Stimulated activated naive CD8-positive, alpha-beta T cell treated with anti-CD3 and anti-CD28 coated beads, Interleukin-15, Interleukin-2, amounts not matched to agents 100 ng/mL and 50 ng/mL, for 24 hours (primary cell): ENCODE data around the gene CDH4.

Experiments used
- H3K27ac Mint-ChIP-seq: one replicate; pipeline ENCODE4 v1.8.0; 2021; ENCODE audit warnings: mild to moderate bottlenecking, mixed read lengths
- H3K27me3 Mint-ChIP-seq: one replicate; pipeline ENCODE4 v1.8.0; 2021; ENCODE audit warnings: mixed read lengths
- H3K36me3 Mint-ChIP-seq: one replicate; pipeline ENCODE4 v1.8.0; 2021; ENCODE audit warnings: low read depth, mixed read lengths
- H3K4me1 Mint-ChIP-seq: one replicate; pipeline ENCODE4 v1.8.0; 2021; ENCODE audit warnings: low read depth, mixed read lengths
- H3K4me3 Mint-ChIP-seq: one replicate; pipeline ENCODE4 v1.8.0; 2021; ENCODE audit warnings: mild to moderate bottlenecking, mixed read lengths
- H3K9me3 Mint-ChIP-seq: one replicate; pipeline ENCODE4 v1.8.0; 2021; ENCODE audit warnings: mixed read lengths

CDH4 gene

GRCh38 chr20:61238813-61239212 is 13.2 kb upstream of the CDH4 start:
- Mint-ChIP-seq H3K27ac (no peak overlapping the region), H3K9me3 (peaks cover 11% of the 10 kb centered on the region), H3K4me1 (no peaks in the 10 kb centered on the region), H3K27me3 (peaks cover 9% of the 10 kb centered on the region), H3K36me3 (no peaks in the 10 kb centered on the region), H3K4me3 (no peak overlapping the region)

GRCh38 chr20:61240814-61241213 is 11.2 kb upstream of the CDH4 start:
- Mint-ChIP-seq H3K9me3 (peaks cover 11% of the 10 kb centered on the region), H3K4me1 (no peaks in the 10 kb centered on the region), H3K36me3 (no peaks in the 10 kb centered on the region), H3K27me3 (peaks cover 9% of the 10 kb centered on the region), H3K4me3 (no peak overlapping the region), H3K27ac (no peak overlapping the region)

GRCh38 chr20:61244213-61244612 is 7.8 kb upstream of the CDH4 start:
- H3K9me3 Mint-ChIP-seq = peaks cover 8% of the 10 kb centered on the region
- no peaks in the 10 kb centered on the region for H3K4me1 Mint-ChIP-seq
- H3K36me3 Mint-ChIP-seq = no peaks in the 10 kb centered on the region
- H3K27ac Mint-ChIP-seq = no peak overlapping the region
- H3K4me3 Mint-ChIP-seq = no peak overlapping the region
- H3K27me3 Mint-ChIP-seq = peaks cover 18% of the 10 kb centered on the region

- Mint-ChIP-seq H3K9me3 (no peaks in the 10 kb centered on the region), H3K27me3 (peaks cover 34% of the 10 kb centered on the region), H3K4me3 (no peak overlapping the region), H3K27ac (no peak overlapping the region), H3K36me3 (no peaks in the 10 kb centered on the region), H3K4me1 (no peaks in the 10 kb centered on the region)
These were observed 5.8 kb upstream of the CDH4 start for GRCh38 chr20:61246269-61246668.

- Mint-ChIP-seq H3K27ac (no peak overlapping the region), H3K4me3 (no peak overlapping the region), H3K4me1 (peaks cover 3% of the 10 kb centered on the region), H3K9me3 (no peaks in the 10 kb centered on the region), H3K36me3 (no peaks in the 10 kb centered on the region), H3K27me3 (peaks cover 45% of the 10 kb centered on the region)
These were observed 2.4 kb upstream of the CDH4 start for GRCh38 chr20:61249626-61250025.

GRCh38 chr20:61252601-61253263 is 671 bp downstream of the CDH4 start:
- Mint-ChIP-seq H3K9me3 (no peaks in the 10 kb centered on the region), H3K4me3 (no peak overlapping the region), H3K4me1 (peaks cover 3% of the 10 kb centered on the region), H3K36me3 (no peaks in the 10 kb centered on the region), H3K27ac (no peak overlapping the region), H3K27me3 (peaks cover 60% of the 10 kb centered on the region)

GRCh38 chr20:61253264-61253639 is 1.2 kb downstream of the CDH4 start:
- Mint-ChIP-seq H3K4me3 (no peak overlapping the region), H3K27ac (no peak overlapping the region), H3K4me1 (peaks cover 3% of the 10 kb centered on the region), H3K9me3 (no peaks in the 10 kb centered on the region), H3K27me3 (peaks cover 56% of the 10 kb centered on the region), H3K36me3 (no peaks in the 10 kb centered on the region)

GRCh38 chr20:61253640-61254511 is 1.8 kb downstream of the CDH4 start:
- H3K4me3 Mint-ChIP-seq = no peak overlapping the region
- no peak overlapping the region for H3K27ac Mint-ChIP-seq
- H3K9me3 Mint-ChIP-seq = no peaks in the 10 kb centered on the region
- H3K4me1 Mint-ChIP-seq = peaks cover 3% of the 10 kb centered on the region
- no peaks in the 10 kb centered on the region for H3K36me3 Mint-ChIP-seq
- H3K27me3 Mint-ChIP-seq = peaks cover 53% of the 10 kb centered on the region

- no peak overlapping the region for H3K27ac Mint-ChIP-seq
- no peaks in the 10 kb centered on the region for H3K9me3 Mint-ChIP-seq
- H3K36me3 Mint-ChIP-seq = no peaks in the 10 kb centered on the region
- peaks cover 42% of the 10 kb centered on the region for H3K27me3 Mint-ChIP-seq
- H3K4me1 Mint-ChIP-seq = peaks cover 3% of the 10 kb centered on the region
- no peak overlapping the region for H3K4me3 Mint-ChIP-seq
These were observed 3.0 kb downstream of the CDH4 start for GRCh38 chr20:61254881-61255626.

- Mint-ChIP-seq H3K9me3 (no peaks in the 10 kb centered on the region), H3K36me3 (no peaks in the 10 kb centered on the region), H3K27ac (no peak overlapping the region), H3K4me3 (no peak overlapping the region), H3K27me3 (peaks cover 31% of the 10 kb centered on the region), H3K4me1 (peaks cover 3% of the 10 kb centered on the region)
These were observed 4.3 kb downstream of the CDH4 start for GRCh38 chr20:61256365-61256764.

GRCh38 chr20:61256824-61257223 is 4.8 kb downstream of the CDH4 start:
- Mint-ChIP-seq H3K27ac (no peak overlapping the region), H3K4me3 (no peak overlapping the region), H3K27me3 (peaks cover 29% of the 10 kb centered on the region), H3K4me1 (peaks cover 3% of the 10 kb centered on the region), H3K36me3 (no peaks in the 10 kb centered on the region), H3K9me3 (no peaks in the 10 kb centered on the region)

GRCh38 chr20:61257611-61258010 is 5.5 kb downstream of the CDH4 start:
- Mint-ChIP-seq H3K4me3 (no peak overlapping the region), H3K4me1 (peaks cover 3% of the 10 kb centered on the region), H3K27ac (no peak overlapping the region), H3K27me3 (peaks cover 29% of the 10 kb centered on the region), H3K36me3 (no peaks in the 10 kb centered on the region), H3K9me3 (no peaks in the 10 kb centered on the region)

- Mint-ChIP-seq H3K27me3 (peaks cover 21% of the 10 kb centered on the region), H3K36me3 (no peaks in the 10 kb centered on the region), H3K4me3 (no peak overlapping the region), H3K9me3 (no peaks in the 10 kb centered on the region), H3K27ac (no peak overlapping the region), H3K4me1 (no peaks in the 10 kb centered on the region)
These were observed 7.7 kb downstream of the CDH4 start for GRCh38 chr20:61259741-61260140.

- no peaks in the 10 kb centered on the region for H3K36me3 Mint-ChIP-seq
- H3K9me3 Mint-ChIP-seq = no peaks in the 10 kb centered on the region
- no peak overlapping the region for H3K27ac Mint-ChIP-seq
- no peaks in the 10 kb centered on the region for H3K4me1 Mint-ChIP-seq
- no peak overlapping the region for H3K4me3 Mint-ChIP-seq
- peaks cover 9% of the 10 kb centered on the region for H3K27me3 Mint-ChIP-seq
These were observed 8.8 kb downstream of the CDH4 start for GRCh38 chr20:61260905-61261304.

GRCh38 chr20:61262036-61262435 is 10.0 kb downstream of the CDH4 start:
- no peaks in the 10 kb centered on the region for H3K9me3 Mint-ChIP-seq
- H3K36me3 Mint-ChIP-seq = no peaks in the 10 kb centered on the region
- H3K27me3 Mint-ChIP-seq = peaks cover 9% of the 10 kb centered on the region
- no peak overlapping the region for H3K27ac Mint-ChIP-seq
- no peak overlapping the region for H3K4me3 Mint-ChIP-seq
- H3K4me1 Mint-ChIP-seq = no peaks in the 10 kb centered on the region
